ENCODE results near the gene SYT15.

DNA sequence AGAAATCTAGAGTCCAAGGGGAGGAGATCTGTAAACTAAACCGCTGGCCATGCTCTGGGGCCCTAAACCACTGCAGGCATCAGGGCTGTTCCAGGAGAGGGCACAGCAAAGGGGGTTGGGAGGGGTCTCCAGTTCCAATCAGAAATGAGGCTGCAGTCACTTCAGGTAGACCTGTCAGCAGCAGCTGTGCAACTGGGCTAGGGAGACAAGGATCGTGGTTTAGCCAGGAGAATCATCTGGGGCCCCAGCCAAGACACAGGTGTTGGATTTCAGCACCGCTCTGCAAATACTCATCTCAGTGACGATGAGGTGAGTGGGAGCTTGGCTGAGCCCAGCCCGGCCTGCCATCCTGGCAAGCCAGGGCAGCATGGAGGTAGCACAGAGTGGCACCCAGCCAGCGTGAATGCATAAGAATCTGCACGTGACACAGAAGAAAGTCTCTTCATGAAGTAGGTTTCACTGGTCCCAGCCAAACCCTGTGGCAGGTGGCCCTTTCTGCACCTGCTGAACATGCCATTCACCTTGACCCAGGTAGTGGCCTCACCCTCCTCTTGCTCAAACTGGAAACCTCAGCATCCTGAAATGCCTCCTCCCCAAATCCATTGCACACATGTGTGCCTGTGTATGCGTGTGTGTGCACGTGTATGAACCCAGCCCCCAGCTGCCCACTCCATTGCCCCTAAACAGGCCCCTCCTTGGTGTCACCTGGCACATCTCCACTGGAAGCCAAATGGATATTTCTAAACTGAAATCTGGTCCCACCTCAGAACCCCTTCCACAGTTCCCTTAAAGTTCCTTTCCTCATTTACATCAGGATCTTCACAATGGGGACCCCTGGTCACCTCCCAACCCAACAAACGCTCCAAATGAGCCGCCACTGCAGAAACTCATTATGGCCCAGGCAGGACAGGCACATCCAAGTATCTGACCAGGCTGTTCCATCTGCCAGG, 32.1 kb upstream of the SYT15 start:
- TF ChIP-seq, protein P1, sequence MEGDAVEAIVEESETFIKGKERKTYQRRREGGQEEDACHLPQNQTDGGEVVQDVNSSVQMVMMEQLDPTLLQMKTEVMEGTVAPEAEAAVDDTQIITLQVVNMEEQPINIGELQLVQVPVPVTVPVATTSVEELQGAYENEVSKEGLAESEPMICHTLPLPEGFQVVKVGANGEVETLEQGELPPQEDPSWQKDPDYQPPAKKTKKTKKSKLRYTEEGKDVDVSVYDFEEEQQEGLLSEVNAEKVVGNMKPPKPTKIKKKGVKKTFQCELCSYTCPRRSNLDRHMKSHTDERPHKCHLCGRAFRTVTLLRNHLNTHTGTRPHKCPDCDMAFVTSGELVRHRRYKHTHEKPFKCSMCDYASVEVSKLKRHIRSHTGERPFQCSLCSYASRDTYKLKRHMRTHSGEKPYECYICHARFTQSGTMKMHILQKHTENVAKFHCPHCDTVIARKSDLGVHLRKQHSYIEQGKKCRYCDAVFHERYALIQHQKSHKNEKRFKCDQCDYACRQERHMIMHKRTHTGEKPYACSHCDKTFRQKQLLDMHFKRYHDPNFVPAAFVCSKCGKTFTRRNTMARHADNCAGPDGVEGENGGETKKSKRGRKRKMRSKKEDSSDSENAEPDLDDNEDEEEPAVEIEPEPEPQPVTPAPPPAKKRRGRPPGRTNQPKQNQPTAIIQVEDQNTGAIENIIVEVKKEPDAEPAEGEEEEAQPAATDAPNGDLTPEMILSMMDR (IDR thresholded peaks at IDR 0.05), result no peak
- no peak for TF ChIP-seq POLR2A (IDR thresholded peaks at IDR 0.05)
